IMR-90 (cell line): Measurements from ENCODE around the gene SCG5. TPM values are rescaled to one million over a fixed set of nuclear protein-coding genes. Genes with fewer than 3 reads are reported as not detected.

ENCODE experiments used
- ATAC-seq: fragments of 200-7000 bp; cut with Tn5 transposase; 2 replicates; pipeline ENCODE4 v1.9.1; 2020; ENCODE audit warnings: low read depth, mild to moderate bottlenecking, moderate library complexity
- BruUV-seq: library from RNA; stranded (reverse); fragments of 400-500 nt; replicated peaks from 2 replicates; lab custom pipeline; 2021; lab: Mats Ljungman, UMichigan
- CTCF ChIA-PET: fragments of 300-600 bp; formaldehyde crosslinking; extraction: SDS; loops from one replicate; lab custom pipeline; 2021; ENCODE audit warnings: antibody characterized with exemption; lab: Yijun Ruan, JAX
- POLR2A ChIA-PET: fragments of 300-600 bp; sonication (Branson Sonifier 250); formaldehyde crosslinking; loops from one replicate; lab custom pipeline; 2022; ENCODE audit warnings: antibody characterized with exemption; ENCODE audit not compliant: unreplicated experiment; lab: Charles Lee
- DNase-seq: peaks from one replicate; pipeline ENCODE4 v3.0.0; 2013
- H2AFZ ChIP-seq: replicated peaks from 2 replicates; pipeline ENCODE3; 2013; ENCODE audit warnings: low read length, mild to moderate bottlenecking; ENCODE audit not compliant: poor library complexity
- H2AK5ac ChIP-seq: 2 replicates; pipeline ENCODE4 v1.6.1; 2013; ENCODE audit warnings: low read depth, low read length, inconsistent platforms
- H2AK9ac ChIP-seq: replicated peaks from 2 replicates; pipeline ENCODE3; 2013; ENCODE audit warnings: mild to moderate bottlenecking, low read depth, low read length, moderate library complexity; ENCODE audit not compliant: poor library complexity
- H2BK120ac ChIP-seq: 2 replicates; pipeline ENCODE4 v1.6.1; 2013; ENCODE audit warnings: low read depth, low read length, inconsistent platforms
- H2BK15ac ChIP-seq: 3 replicates; pipeline ENCODE4 v1.6.1; 2013; ENCODE audit warnings: low read depth, low read length, inconsistent platforms
- H2BK20ac ChIP-seq: 2 replicates; pipeline ENCODE4 v1.6.1; 2013; ENCODE audit warnings: low read depth, mild to moderate bottlenecking, inconsistent platforms, low read length, moderate library complexity
- H2BK5ac ChIP-seq: 2 replicates; pipeline ENCODE4 v1.6.1; 2013; ENCODE audit warnings: mild to moderate bottlenecking, low read depth, low read length, inconsistent platforms; ENCODE audit not compliant: poor library complexity, severe bottlenecking
- H3K14ac ChIP-seq: replicated peaks from 2 replicates; pipeline ENCODE4 v1.6.1; 2013; ENCODE audit warnings: low read depth, low read length, inconsistent platforms
- H3K18ac ChIP-seq: 2 replicates; pipeline ENCODE4 v1.6.1; 2013; ENCODE audit warnings: low read depth, low read length, control low read depth
- H3K23ac ChIP-seq: 2 replicates; pipeline ENCODE4 v1.6.1; 2013; ENCODE audit warnings: low read depth, low read length, inconsistent platforms
- H3K27ac ChIP-seq: 2 replicates; pipeline ENCODE4 v1.5.1; 2013; ENCODE audit warnings: mild to moderate bottlenecking, control low read depth, low read length; ENCODE audit not compliant: insufficient read depth
- H3K27me3 ChIP-seq: 2 replicates; pipeline ENCODE4 v1.6.1; 2013; ENCODE audit warnings: low read length; ENCODE audit not compliant: control insufficient read depth, insufficient read depth
- H3K36me3 ChIP-seq: 2 replicates; pipeline ENCODE4 v1.6.1; 2013; ENCODE audit warnings: low read length, mixed read lengths; ENCODE audit not compliant: control insufficient read depth, insufficient read depth
- H3K4ac ChIP-seq: 2 replicates; pipeline ENCODE4 v1.6.1; 2013; ENCODE audit warnings: low read depth, low read length, inconsistent platforms
- H3K4me1 ChIP-seq: 2 replicates; pipeline ENCODE4 v1.6.1; 2013; ENCODE audit warnings: low read length, mixed read lengths; ENCODE audit not compliant: control insufficient read depth, insufficient read depth
- H3K4me2 ChIP-seq: 2 replicates; pipeline ENCODE4 v1.6.1; 2013; ENCODE audit warnings: low read depth, mild to moderate bottlenecking, control low read depth, low read length, moderate library complexity
- H3K4me3 ChIP-seq: 2 replicates; pipeline ENCODE4 v1.5.1; 2013; ENCODE audit warnings: low read depth, mild to moderate bottlenecking, control low read depth, low read length, moderate library complexity; ENCODE audit not compliant: insufficient read depth
- H3K56ac ChIP-seq: 2 replicates; pipeline ENCODE4 v1.6.1; 2013; ENCODE audit warnings: low read length, inconsistent platforms; ENCODE audit not compliant: insufficient read depth; ENCODE audit errors: extremely low read depth
- H3K79me1 ChIP-seq, 2 experiments: 2 replicates each; pipeline ENCODE4 v1.6.1; 2013; ENCODE audit warnings: low read length in 2 of 2, inconsistent platforms in 1 of 2, low read depth in 1 of 2
- H3K9ac ChIP-seq: 2 replicates; pipeline ENCODE4 v1.6.1; 2013; ENCODE audit warnings: low read depth, low read length, control low read depth
- H3K9me1 ChIP-seq: 2 replicates; pipeline ENCODE4 v1.6.1; 2013; ENCODE audit warnings: low read length, inconsistent platforms; ENCODE audit not compliant: insufficient read depth
- H3K9me3 ChIP-seq: 2 replicates; pipeline ENCODE4 v1.6.1; 2013; ENCODE audit warnings: low read length; ENCODE audit not compliant: control insufficient read depth, insufficient read depth
- H4K20me1 ChIP-seq: 2 replicates; pipeline ENCODE4 v1.6.1; 2013; ENCODE audit warnings: low read length, inconsistent platforms; ENCODE audit not compliant: insufficient read depth
- H4K5ac ChIP-seq: 2 replicates; pipeline ENCODE4 v1.6.1; 2013; ENCODE audit warnings: mild to moderate bottlenecking, low read depth, low read length, control low read depth
- H4K8ac ChIP-seq, 2 experiments: 2 replicates each; pipeline ENCODE4 v1.6.1; 2013; ENCODE audit warnings: low read depth in 2 of 2, low read length in 2 of 2, control low read depth in 1 of 2, inconsistent platforms in 1 of 2
- H4K91ac ChIP-seq: 2 replicates; pipeline ENCODE4 v1.6.1; 2013; ENCODE audit warnings: low read depth, low read length, inconsistent platforms; ENCODE audit not compliant: insufficient read depth
- BHLHE40 ChIP-seq: fragments of 150-350 bp; IDR thresholded peaks from 2 replicates; pipeline ENCODE4 v1.6.1; 2016; ENCODE audit warnings: mild to moderate bottlenecking, low read depth, low read length
- CEBPB ChIP-seq: IDR thresholded peaks from 2 replicates; pipeline ENCODE4 v1.6.1; 2012; ENCODE audit warnings: low read depth, low read length, improper control_type of control experiment
- CHD1 ChIP-seq: IDR thresholded peaks from 2 replicates; pipeline ENCODE4 v1.6.1; 2012; ENCODE audit warnings: low read depth, low read length, improper control_type of control experiment
- CTCF ChIP-seq: conservative IDR thresholded peaks from 2 replicates; pipeline ENCODE4 v1.5.1; 2012; ENCODE audit warnings: mild to moderate bottlenecking, low read depth, low read length, improper control_type of control experiment
- ELK1 ChIP-seq: fragments of 150-350 bp; IDR thresholded peaks from 2 replicates; pipeline ENCODE4 v1.6.1; 2016; ENCODE audit warnings: low read depth, mild to moderate bottlenecking, low read length, moderate library complexity, borderline replicate concordance
- FOS ChIP-seq: fragments of 150-350 bp; IDR thresholded peaks from 2 replicates; pipeline ENCODE4 v1.6.1; 2016; ENCODE audit warnings: low read depth, low read length
- MAFK ChIP-seq: IDR thresholded peaks from 2 replicates; pipeline ENCODE4 v1.6.1; 2012; ENCODE audit warnings: low read depth, low read length, improper control_type of control experiment
- MXI1 ChIP-seq: IDR thresholded peaks from 2 replicates; pipeline ENCODE4 v1.6.1; 2012; ENCODE audit warnings: low read depth, mild to moderate bottlenecking, low read length, moderate library complexity, borderline replicate concordance
- NFE2L2 ChIP-seq: fragments of 150-350 bp; IDR thresholded peaks from 2 replicates; pipeline ENCODE4 v1.6.1; 2016; ENCODE audit warnings: low read depth, mild to moderate bottlenecking, low read length
- POLR2A ChIP-seq: IDR thresholded peaks from 2 replicates; pipeline ENCODE4 v1.6.1; 2012; ENCODE audit warnings: mild to moderate bottlenecking, low read depth, low read length
- RCOR1 ChIP-seq: IDR thresholded peaks from 2 replicates; pipeline ENCODE4 v1.6.1; 2012; ENCODE audit warnings: mild to moderate bottlenecking, low read length, improper control_type of control experiment; ENCODE audit not compliant: insufficient replicate concordance
- RFX5 ChIP-seq: IDR thresholded peaks from 2 replicates; pipeline ENCODE4 v1.8.0; 2012; ENCODE audit warnings: low read depth, mild to moderate bottlenecking, low read length, moderate library complexity
- SMC3 ChIP-seq: fragments of 150-350 bp; IDR thresholded peaks from 2 replicates; pipeline ENCODE4 v1.6.1; 2016; ENCODE audit warnings: low read depth, mild to moderate bottlenecking, antibody characterized with exemption, low read length, moderate library complexity
- USF2 ChIP-seq: fragments of 150-350 bp; IDR thresholded peaks from 2 replicates; pipeline ENCODE4 v1.6.1; 2017; ENCODE audit warnings: mild to moderate bottlenecking, antibody characterized with exemption, low read length, low read depth
- WGBS, 2 experiments: methylation state at CpG; one replicate each; pipeline versions ENCODE4 v1.1.5 to v1.1.7; 2013; ENCODE audit warnings: missing lambda C conversion rate in 2 of 2; ENCODE audit not compliant: insufficient read length in 1 of 2; ENCODE audit errors: extremely low coverage in 2 of 2; 5-methylcytosine and 5-hydroxymethylcytosine counted together
- dilution Hi-C: fragments of 300-500 bp; cut with HindIII; formaldehyde crosslinking; loops from one replicate; pipeline ENCODE4 v1.14.3; 2018; ENCODE audit warnings: low sequenced_read_pairs; ENCODE audit not compliant: unreplicated experiment
- in situ Hi-C: fragments of 300-500 bp; cut with MboI; formaldehyde crosslinking; loops from 3 replicates; pipeline ENCODE4 v1.14.3; 2019; ENCODE audit warnings: low sequenced_read_pairs, inconsistent platforms, mixed read lengths
- intact Hi-C: fragments of 100-400 bp; cut with micrococcal nuclease; formaldehyde crosslinking; loops from 2 replicates; pipeline ENCODE4 v1.10.0; 2022
- polyA plus RNA-seq, 3 experiments: library from polyadenylated mRNA; depleted of rRNA; stranded (reverse); fragments of >200 nt; gene quantifications; 2 replicates each; pipeline ENCODE4 v1.2.3, GENCODE V29; 2012; ENCODE audit warnings: low replicate concordance in 1 of 3
- total RNA-seq: library from RNA; depleted of rRNA; stranded (reverse); fragments of >200 nt; gene quantifications from 2 replicates; pipeline ENCODE4 v1.2.3, GENCODE V29; 2012

SCG5 gene
- total and polyA plus RNA-seq, 2 of the 4 experiments (the other 2 are of a cell fraction): 7.9 to 16.8 TPM

- Histone ChIP-seq H3K79me1 (peaks cover 4 to 15% of the 10 kb centered on the region in 2 experiments; a peak in 2 of 4 replicates), H2AFZ (peak overlapping the region; percentile 90), H4K91ac (peak overlapping the region; percentile 88), H3K36me3 (peaks cover 30% of the 10 kb centered on the region), H2AK5ac (peak overlapping the region; percentile 20; the same call in 1 of the 2 replicates), H2BK15ac (peak overlapping the region; percentile 39; the same call in 2 of the 3 replicates), H3K14ac (peak overlapping the region; percentile 60; the same call in 1 of the 2 replicates), H3K18ac (peak overlapping the region; percentile 19), H4K8ac (peak overlapping the region; percentile 60 to 75; a peak in 3 of 4 replicates), H3K4me3 (peak overlapping the region; percentile 38), H3K4me2 (peak overlapping the region; percentile 34), H3K56ac (peak overlapping the region; percentile 33; the same call in 1 of the 2 replicates), H2BK20ac (0 out of 2 replicates have a peak overlapping the region, but pooled peaks have one; percentile 33), H3K23ac (peak overlapping the region; percentile 69), H4K20me1 (peaks cover 40% of the 10 kb centered on the region), H4K5ac (peak overlapping the region; percentile 78; the same call in 1 of the 2 replicates), H3K4ac (peak overlapping the region; percentile 89), H2BK120ac (peak overlapping the region; percentile 80), H2AK9ac (peak overlapping the region; percentile 88), H3K9ac (peak overlapping the region; percentile 44), H3K27me3 (no peaks in the 10 kb centered on the region), H2BK5ac (peak overlapping the region; percentile 53), H3K9me1 (0 out of 2 replicates have a peak, but pooled peaks cover 3% of the 10 kb centered on the region), H3K4me1 (peaks cover 5% of the 10 kb centered on the region), H3K27ac (peak overlapping the region; percentile 71), H3K9me3 (no peaks in the 10 kb centered on the region)
- WGBS, 2 experiments: 47% methylated on average over 10 of the region's 21 CpGs; no CpG with 5 or more reads in 1 of the 2 experiments
- POLR2A ChIA-PET: no interaction called here
- intact Hi-C loops: loop anchor here (1.0 to 5.0 kb wide), 3 partner anchors 52 to 155 kb away; no protein-coding TSS in a partner anchor
- in situ Hi-C loops: loop anchor here (5.0 to 10.0 kb wide), 2 partner anchors 35 to 52 kb away; no protein-coding TSS in a partner anchor
- CTCF ChIA-PET: no interaction called here
- dilution Hi-C loops: no loop called here
- no peak for DNase-seq
- no peak for ATAC-seq
- TSS peak; percentile 39 for BruUV-seq
- TF ChIP-seq CTCF (no peak), CEBPB (no peak), ELK1 (no peak), NFE2L2 (no peak), RCOR1 (no peak), RFX5 (no peak), MAFK (no peak), CHD1 (no peak), POLR2A (no peak; the same call in 1 of the 2 replicates), SMC3 (no peak), MXI1 (no peak), USF2 (no peak), BHLHE40 (no peak), FOS (no peak)
Measured at GRCh38 chr15:32716915-32717425, 75.5 kb downstream of the SCG5 start.
